ENCODE results near the gene OSGEPL1.

OSGEPL1 gene

GRCh38 chr2:189698020-189698887 lies 64.3 kb downstream of the OSGEPL1 start:
- DNase-seq (ENCODE audit: low read depth) = peak; percentile 53
- no peak for TF ChIP-seq POLR2A (IDR thresholded peaks at IDR 0.05; ENCODE audit: extremely low read depth, insufficient read length)
- peak; percentile 50 for TF ChIP-seq CTCF (IDR thresholded peaks at IDR 0.05; ENCODE audit: low read depth, low read length)
- no peak overlapping the region for H3K4me3 ChIP-seq (ENCODE audit: low read depth, low read length)

All from NB4 (cell line).